Subcutaneous preadipocyte (primary cell): ENCODE data around the gene TPMT. TPM values are rescaled to one million over a fixed set of nuclear protein-coding genes. Genes with fewer than 3 reads are reported as not detected.

ENCODE experiments used
- total RNA-seq: library from RNA; depleted of rRNA; stranded (reverse); fragments of >200 nt; gene quantifications from 2 replicates; pipeline ENCODE4 v1.2.3, GENCODE V29; 2012

TPMT gene
- 11.0 and 11.1 TPM in 2 replicates for total RNA-seq

DNA sequence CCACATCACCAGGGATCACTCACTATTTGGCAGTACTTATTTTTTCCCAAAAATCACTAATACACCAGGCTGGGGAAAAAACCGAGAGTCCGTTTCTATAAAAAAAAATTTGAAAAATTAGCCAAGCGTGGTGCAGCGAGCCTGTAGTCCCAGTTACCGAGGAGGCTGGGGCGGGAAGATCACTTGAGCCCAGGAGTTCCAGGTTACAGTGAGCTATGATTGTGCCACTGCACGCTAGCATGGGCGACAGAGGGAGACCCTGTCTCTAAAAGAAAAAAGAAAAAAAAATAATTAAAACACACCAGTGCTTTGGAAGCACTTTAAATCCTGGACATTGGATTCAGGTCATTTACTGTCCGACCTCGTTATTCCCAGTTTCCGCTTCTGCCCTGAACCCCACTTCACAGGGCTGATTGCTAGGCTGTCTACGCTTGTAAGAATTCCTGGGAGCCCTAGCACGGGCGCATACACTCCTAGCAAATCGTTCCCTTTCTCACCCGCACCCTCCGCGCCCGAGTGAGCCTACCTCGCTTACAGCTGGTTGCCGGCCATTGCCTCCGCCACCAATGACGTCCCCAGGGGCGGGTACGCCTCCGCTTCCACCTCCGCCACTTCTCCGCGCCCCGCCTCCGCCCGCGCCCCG lies at the start of gene TPMT:
Gene TPMT, minus strand, starts transcription at position 571 of the 643 bp plus-strand sequence. CDS start 5,950 bp downstream, outside the sequence.

GRCh38 chr6:18155150-18155863 lies 430 bp upstream of the TPMT start, which contains the start of gene KDM1B:
Gene KDM1B, plus strand, starts transcription at chr6:18155422. Its CDS starts 4,474 bp downstream, at chr6:18159896.

GRCh38 chr6:18122128-18123093 lies 32.5 kb downstream of the TPMT start, which contains the start of gene NHLRC1:
Gene NHLRC1, minus strand, starts transcription at chr6:18122677. Its CDS starts 71 bp downstream, at chr6:18122606.

Other genes starting within 250 kb of the TPMT start
- 26.1 and 29.3 TPM in 2 replicates for gene KIF13A, start 167.4 kb downstream of the TPMT start, total RNA-seq
- gene NHLRC1, start 32.4 kb downstream of the TPMT start, total RNA-seq = 1.8 and 2.0 TPM in 2 replicates
- gene KDM1B, start 345 bp upstream of the TPMT start, total RNA-seq = 18.0 and 23.3 TPM in 2 replicates
- gene DEK, start 109.5 kb upstream of the TPMT start, total RNA-seq = 84.5 and 143 TPM in 2 replicates
- 0.37 and 0.78 TPM in 2 replicates for gene RNF144B, start 232.3 kb upstream of the TPMT start, total RNA-seq